GM12875 (cell line): ENCODE data around the gene TIMP3.

ENCODE experiments used
- H3K4me3 ChIP-seq: one replicate; pipeline ENCODE4 v1.5.1; 2011; ENCODE audit warnings: low read depth, low read length, control low read depth
- TF ChIP-seq, protein P1 (sequence below): IDR thresholded peaks from 2 replicates; pipeline ENCODE4 v1.5.1; 2011; ENCODE audit warnings: low read depth, mild to moderate bottlenecking, control low read depth, inconsistent platforms, low read length, moderate library complexity, borderline replicate concordance; ENCODE audit not compliant: insufficient read depth

TIMP3 gene

DNA sequence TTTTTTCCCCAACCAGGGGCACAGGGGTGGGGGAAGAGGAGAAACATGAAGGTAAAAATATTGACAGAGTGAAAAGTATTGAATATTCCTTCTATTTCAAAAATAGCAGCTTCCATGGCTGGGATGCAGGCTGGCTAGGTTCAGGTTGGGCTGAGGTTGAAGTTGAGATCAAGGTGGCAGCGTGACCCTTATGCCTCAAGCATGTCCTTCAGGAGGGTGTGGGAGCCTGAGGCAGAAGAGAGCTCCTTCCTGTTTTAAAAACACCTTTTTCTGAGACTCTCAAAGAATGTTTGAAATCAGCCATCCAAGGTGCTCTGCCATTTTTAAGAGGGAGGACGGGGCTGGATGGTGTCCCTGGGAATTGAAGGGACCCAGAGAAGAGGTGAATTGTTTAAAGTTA is 29.5 kb downstream of the TIMP3 start:
- H3K4me3 ChIP-seq = no peak overlapping the region
- TF ChIP-seq, protein P1, sequence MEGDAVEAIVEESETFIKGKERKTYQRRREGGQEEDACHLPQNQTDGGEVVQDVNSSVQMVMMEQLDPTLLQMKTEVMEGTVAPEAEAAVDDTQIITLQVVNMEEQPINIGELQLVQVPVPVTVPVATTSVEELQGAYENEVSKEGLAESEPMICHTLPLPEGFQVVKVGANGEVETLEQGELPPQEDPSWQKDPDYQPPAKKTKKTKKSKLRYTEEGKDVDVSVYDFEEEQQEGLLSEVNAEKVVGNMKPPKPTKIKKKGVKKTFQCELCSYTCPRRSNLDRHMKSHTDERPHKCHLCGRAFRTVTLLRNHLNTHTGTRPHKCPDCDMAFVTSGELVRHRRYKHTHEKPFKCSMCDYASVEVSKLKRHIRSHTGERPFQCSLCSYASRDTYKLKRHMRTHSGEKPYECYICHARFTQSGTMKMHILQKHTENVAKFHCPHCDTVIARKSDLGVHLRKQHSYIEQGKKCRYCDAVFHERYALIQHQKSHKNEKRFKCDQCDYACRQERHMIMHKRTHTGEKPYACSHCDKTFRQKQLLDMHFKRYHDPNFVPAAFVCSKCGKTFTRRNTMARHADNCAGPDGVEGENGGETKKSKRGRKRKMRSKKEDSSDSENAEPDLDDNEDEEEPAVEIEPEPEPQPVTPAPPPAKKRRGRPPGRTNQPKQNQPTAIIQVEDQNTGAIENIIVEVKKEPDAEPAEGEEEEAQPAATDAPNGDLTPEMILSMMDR = no peak

GRCh38 chr22:32831584-32831983 is 30.1 kb downstream of the TIMP3 start:
- TF ChIP-seq, protein P1 = no peak
- H3K4me3 ChIP-seq = no peak overlapping the region

GRCh38 chr22:32832174-32832573 is 30.7 kb downstream of the TIMP3 start:
- no peak overlapping the region for H3K4me3 ChIP-seq
- TF ChIP-seq, protein P1 = no peak

DNA sequence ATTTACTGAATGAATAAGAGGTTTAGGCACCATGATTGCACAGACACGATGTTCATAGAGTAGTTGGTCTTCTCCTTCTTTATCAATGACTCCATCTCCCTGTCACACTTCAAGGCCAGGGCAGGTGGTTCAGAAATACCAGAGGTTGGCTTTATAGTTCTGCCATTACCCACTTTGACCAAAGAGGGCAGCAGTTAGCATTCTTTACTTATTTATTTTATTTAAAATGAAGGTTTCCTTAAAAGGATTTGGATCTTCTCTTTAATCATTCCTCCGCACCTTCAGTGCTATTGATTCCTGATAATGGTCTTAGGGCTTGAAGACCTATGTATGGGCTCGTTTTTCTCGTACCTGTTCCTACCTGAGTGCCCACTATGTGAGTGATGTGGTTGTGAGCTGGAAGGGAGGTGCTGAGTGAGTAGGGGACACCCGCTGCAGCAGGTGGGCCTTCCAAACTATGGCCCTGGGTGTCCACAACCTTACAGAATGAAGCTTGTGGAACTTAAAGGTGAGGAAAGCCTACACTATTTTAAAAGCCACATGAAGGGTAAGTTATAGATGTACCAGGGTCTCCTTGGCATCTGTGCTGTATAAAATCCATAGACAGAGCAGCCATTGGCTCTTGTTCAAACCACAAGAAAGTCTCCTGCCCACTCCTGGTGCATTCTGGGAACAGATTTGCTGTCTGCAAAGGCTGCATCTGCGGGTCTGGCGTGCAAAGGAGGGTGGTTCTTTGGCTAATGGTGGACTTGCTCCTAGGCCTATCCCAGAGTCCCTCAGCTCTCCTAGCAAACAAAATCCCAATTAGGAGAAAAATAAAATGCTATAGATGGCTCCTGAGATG is 35.0 kb downstream of the TIMP3 start:
- TF ChIP-seq, protein P1 = peak; percentile 30; the same call in 1 of the 2 replicates
- H3K4me3 ChIP-seq = no peak overlapping the region

GRCh38 chr22:32837142-32837541 is 35.6 kb downstream of the TIMP3 start:
- TF ChIP-seq, protein P1 = no peak

DNA sequence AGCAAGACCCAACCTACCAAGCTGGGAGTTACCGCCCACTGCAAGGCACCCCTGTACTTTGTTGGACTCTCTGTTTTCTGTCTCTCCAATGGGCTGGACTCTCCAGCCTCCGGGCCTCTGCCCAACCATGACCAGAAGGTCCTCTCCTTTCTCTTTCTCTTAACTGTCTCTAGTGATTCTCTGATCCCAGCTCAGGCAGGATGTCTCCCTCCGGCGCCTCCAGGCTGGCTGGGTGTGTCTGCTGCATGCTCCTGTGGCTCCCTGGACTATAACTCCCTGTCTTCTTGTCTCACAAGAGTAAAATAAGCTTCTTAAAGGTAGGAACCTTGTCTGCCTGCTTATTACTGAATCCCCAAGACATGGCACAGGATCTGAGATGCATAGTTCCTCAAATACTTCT is 36.3 kb downstream of the TIMP3 start:
- H3K4me3 ChIP-seq = no peak overlapping the region
- TF ChIP-seq, protein P1 = no peak

More at GRCh38 chr22:32837142-32837541, 35.6 kb downstream of the TIMP3 start:
- H3K4me3 ChIP-seq = no peak overlapping the region
